GM13977 (cell line): ENCODE measurements around the gene LANCL3.

ENCODE experiments used
- DNase-seq: peaks from one replicate; pipeline ENCODE4 v3.0.0; 2012; ENCODE audit warnings: low spot score
- in situ Hi-C: fragments of 300-500 bp; cut with MboI; formaldehyde crosslinking; loops from one replicate; pipeline ENCODE4 v1.12.0; 2022; ENCODE audit warnings: low sequenced_read_pairs, low pct_unique_long_range_greater_than_20kb, mixed read lengths, inconsistent platforms; ENCODE audit not compliant: unreplicated experiment
- TF ChIP-seq, protein P1 (sequence below): IDR thresholded peaks from 2 replicates; pipeline ENCODE4 v1.5.1; 2012; ENCODE audit warnings: mild to moderate bottlenecking, control low read depth; ENCODE audit not compliant: insufficient read depth; ENCODE audit errors: extremely low read depth, missing control alignments

The LANCL3 gene

GRCh38 chrX:37672563-37672962, 101.1 kb downstream of the LANCL3 start:
- TF ChIP-seq, protein P1, sequence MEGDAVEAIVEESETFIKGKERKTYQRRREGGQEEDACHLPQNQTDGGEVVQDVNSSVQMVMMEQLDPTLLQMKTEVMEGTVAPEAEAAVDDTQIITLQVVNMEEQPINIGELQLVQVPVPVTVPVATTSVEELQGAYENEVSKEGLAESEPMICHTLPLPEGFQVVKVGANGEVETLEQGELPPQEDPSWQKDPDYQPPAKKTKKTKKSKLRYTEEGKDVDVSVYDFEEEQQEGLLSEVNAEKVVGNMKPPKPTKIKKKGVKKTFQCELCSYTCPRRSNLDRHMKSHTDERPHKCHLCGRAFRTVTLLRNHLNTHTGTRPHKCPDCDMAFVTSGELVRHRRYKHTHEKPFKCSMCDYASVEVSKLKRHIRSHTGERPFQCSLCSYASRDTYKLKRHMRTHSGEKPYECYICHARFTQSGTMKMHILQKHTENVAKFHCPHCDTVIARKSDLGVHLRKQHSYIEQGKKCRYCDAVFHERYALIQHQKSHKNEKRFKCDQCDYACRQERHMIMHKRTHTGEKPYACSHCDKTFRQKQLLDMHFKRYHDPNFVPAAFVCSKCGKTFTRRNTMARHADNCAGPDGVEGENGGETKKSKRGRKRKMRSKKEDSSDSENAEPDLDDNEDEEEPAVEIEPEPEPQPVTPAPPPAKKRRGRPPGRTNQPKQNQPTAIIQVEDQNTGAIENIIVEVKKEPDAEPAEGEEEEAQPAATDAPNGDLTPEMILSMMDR = no peak
- DNase-seq = no peak
- in situ Hi-C loops = no loop called here

DNA sequence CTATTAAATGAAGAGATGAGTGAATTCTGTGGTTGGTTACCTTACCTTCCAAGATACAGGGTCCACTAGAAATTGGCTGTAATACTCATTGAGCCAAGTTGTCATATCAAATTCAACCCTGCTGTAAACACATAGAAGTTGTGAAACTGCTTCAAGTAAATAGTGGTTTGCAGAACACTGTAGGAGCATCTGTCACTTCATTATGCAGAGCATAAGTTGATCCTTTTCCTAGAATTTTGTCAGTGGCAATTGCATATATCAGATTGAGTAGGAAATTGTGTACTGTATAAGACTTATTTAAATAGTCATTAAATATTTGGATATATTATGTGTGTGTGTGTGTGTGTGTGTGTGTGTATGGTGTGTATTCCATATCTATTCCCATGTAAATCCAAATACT, 105.3 kb downstream of the LANCL3 start:
- in situ Hi-C loops = no loop called here
- TF ChIP-seq, protein P1 = no peak
- DNase-seq = no peak

- no peak for DNase-seq
- in situ Hi-C loops = no loop called here
- TF ChIP-seq, protein P1 = no peak
These were observed 105.8 kb downstream of the LANCL3 start for GRCh38 chrX:37677243-37677642.

GRCh38 chrX:37677765-37678164, 106.3 kb downstream of the LANCL3 start:
- in situ Hi-C loops = no loop called here
- no peak for DNase-seq
- TF ChIP-seq, protein P1 = no peak

- DNase-seq = no peak
- in situ Hi-C loops = no loop called here
- TF ChIP-seq, protein P1 = no peak
These were observed 107.1 kb downstream of the LANCL3 start for GRCh38 chrX:37678574-37678973.

DNA sequence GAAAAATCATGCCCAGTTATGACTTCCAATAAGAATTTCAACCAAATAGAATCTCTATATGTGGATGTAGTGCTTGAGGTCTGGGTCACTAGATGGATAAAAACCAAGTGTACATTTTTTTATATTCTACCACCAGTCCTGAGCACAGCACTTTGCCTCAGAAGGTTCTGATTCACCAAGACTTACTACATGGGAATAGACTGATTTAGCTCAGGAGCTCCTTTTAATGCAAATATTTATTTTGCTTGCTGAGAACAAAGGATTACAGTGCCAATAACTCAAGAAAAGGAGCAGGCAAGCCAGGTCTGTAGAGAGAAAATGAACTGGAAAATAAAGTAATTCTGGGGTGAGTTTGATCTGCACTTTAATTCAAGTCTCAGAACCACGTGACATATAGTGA, 107.8 kb downstream of the LANCL3 start:
- no peak for DNase-seq
- in situ Hi-C loops = no loop called here
- TF ChIP-seq, protein P1 = no peak

DNA sequence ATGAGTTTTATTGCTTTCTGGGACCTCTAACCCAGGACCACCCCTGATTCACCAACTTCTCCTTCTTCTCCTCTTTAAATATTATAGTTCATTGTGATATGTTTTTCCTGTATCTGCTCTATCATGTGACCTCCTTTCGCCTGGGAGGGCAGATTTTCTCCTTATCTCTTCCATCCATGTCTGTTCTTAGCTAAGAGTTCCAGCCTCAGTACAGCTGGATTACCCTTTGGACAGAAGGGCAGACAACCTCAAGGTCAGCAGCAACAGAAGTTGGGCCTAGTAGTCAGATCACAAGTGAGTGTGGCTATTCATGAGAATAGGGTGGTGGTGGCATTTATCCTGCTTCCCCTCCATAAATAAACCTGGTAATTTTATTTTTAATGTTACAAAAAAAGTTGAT, 108.4 kb downstream of the LANCL3 start:
- no peak for DNase-seq
- TF ChIP-seq, protein P1 = no peak
- in situ Hi-C loops = no loop called here
